Urinary bladder (tissue), 4 donors: ENCODE measurements around the gene CCDC91. TPM values are rescaled to one million over a fixed set of nuclear protein-coding genes. Genes with fewer than 3 reads are reported as not detected.

Experiments
- DNase-seq: peaks from one replicate; pipeline ENCODE4 v3.0.0-alpha.2; 2015; ENCODE audit errors: extremely low spot score
- H3K27ac ChIP-seq: one replicate; pipeline ENCODE4 v1.5.1; 2013; ENCODE audit warnings: low read depth, mild to moderate bottlenecking, moderate library complexity
- H3K36me3 ChIP-seq: one replicate; pipeline ENCODE4 v1.6.1; 2013; ENCODE audit warnings: mild to moderate bottlenecking, moderate library complexity; ENCODE audit not compliant: insufficient read depth
- H3K4me1 ChIP-seq: one replicate; pipeline ENCODE4 v1.6.1; 2013; ENCODE audit warnings: mild to moderate bottlenecking, moderate library complexity; ENCODE audit not compliant: insufficient read depth
- H3K4me3 ChIP-seq: one replicate; pipeline ENCODE4 v1.5.1; 2013; ENCODE audit warnings: low read depth, low read length
- WGBS: extraction: QIAGEN DNeasy Blood & Tissue Kit; methylation state at CpG from one replicate; pipeline ENCODE4 v1.1.7; 2013; 5-methylcytosine and 5-hydroxymethylcytosine counted together
- polyA plus RNA-seq: library from polyadenylated mRNA; stranded (reverse); fragments of 200-250 nt; gene quantifications from one replicate; pipeline ENCODE4 v1.2.3, GENCODE V29; 2013
- total RNA-seq: library from RNA; depleted of rRNA; stranded (reverse); fragments of >200 nt; gene quantifications from one replicate; pipeline ENCODE4 v1.2.3, GENCODE V29; 2014
- donor health status: healthy with polysubstance abuse.
- donor health status: healthy.

CCDC91 gene
- total and polyA plus RNA-seq, 2 donors: 26.2 to 53.5 TPM

DNA sequence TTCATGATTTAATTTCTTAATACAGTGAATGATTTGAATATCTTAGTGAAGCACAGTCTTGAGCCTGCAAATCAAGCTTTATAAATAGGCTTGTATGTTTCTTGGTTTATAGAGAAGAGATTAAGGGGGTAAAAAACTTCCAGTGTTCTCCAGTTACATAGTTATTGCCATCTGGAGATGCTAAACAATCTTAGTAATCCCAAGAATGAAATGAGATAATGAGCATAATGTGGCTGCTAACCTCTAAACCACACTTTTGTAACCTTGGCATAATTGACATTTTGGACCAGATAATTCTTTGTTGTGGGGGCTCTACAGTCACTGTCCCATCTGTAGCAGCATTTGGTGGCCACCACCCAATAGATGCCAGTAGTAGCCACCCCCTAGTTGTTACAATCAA lies 316.8 kb downstream of the CCDC91 start:
- no peaks in the 10 kb centered on the region for H3K4me1 ChIP-seq
- H3K4me3 ChIP-seq: no peak overlapping the region
- no peaks in the 10 kb centered on the region for H3K36me3 ChIP-seq
- DNase-seq: no peak
- no peak overlapping the region for H3K27ac ChIP-seq

DNA sequence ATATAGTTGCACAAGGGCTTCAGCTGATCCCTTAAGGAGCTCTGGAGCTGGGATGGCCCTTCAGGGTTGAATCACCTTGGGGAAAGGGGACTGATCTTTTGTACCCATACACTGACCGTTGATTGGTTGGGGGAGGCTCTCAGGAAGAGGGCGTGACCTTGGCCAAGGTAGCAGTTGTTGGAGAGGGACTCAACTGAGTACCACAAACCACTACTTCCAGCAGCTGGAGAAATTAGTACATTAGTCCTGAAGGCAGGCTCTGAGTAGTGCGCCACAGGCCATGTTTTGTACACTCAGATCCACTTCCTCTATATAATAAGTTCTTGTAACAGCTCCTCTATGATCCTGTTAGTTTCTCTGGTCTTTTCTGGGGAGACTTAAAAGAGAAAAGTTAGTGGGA lies 317.6 kb downstream of the CCDC91 start:
- H3K4me1 ChIP-seq: no peaks in the 10 kb centered on the region
- no peak overlapping the region for H3K27ac ChIP-seq
- WGBS: 94% methylated on average over 3 of the region's 3 CpGs
- no peak overlapping the region for H3K4me3 ChIP-seq
- DNase-seq: no peak
- H3K36me3 ChIP-seq: no peaks in the 10 kb centered on the region

DNA sequence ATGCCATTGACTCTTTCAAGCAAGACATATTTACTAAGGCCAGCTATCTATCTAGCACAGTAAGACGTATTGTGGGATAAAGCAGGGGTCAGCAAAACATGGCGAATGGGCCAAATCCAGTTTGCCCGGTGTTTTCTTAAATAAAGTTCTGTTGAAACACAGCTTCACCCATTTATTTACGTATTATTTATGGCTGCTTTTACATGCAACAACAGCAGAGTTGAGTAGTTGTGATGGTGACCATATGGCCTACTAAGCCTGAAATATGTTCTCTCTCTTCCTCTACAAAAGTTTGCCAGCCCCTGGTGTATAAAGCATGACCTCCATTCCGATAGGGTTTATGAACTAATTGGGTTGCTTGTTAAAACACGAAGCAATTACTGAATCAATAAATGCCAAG lies 322.1 kb downstream of the CCDC91 start:
- Histone ChIP-seq H3K4me1 (no peaks in the 10 kb centered on the region), H3K27ac (no peak overlapping the region), H3K4me3 (no peak overlapping the region), H3K36me3 (no peaks in the 10 kb centered on the region)
- no peak for DNase-seq
- WGBS: 41% methylated on average over 6 of the region's 6 CpGs

DNA sequence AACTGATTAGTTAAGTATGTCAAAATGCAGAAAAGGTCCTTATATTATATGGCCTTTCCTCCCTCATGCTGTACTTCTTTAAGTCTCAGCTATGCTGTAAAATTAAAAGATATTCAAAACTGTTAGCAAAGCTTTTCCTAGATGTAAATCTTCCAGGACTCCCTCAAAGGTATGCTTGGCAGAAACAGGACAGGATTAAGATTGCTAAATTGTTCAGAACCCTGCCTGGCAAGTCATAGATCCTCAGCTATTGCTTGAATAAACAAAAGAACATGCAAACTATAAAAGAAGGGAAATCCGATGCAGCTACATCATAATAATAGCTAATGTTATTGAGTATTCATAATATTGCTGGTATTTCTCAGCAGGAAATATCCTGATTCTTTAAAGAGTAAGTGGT lies 322.6 kb downstream of the CCDC91 start:
- H3K4me3 ChIP-seq: no peak overlapping the region
- H3K36me3 ChIP-seq: no peaks in the 10 kb centered on the region
- no peaks in the 10 kb centered on the region for H3K4me1 ChIP-seq
- peak overlapping the region; percentile 23 for H3K27ac ChIP-seq
- DNase-seq: no peak
- WGBS: 25% methylated on average over 1 of the region's 1 CpG

DNA sequence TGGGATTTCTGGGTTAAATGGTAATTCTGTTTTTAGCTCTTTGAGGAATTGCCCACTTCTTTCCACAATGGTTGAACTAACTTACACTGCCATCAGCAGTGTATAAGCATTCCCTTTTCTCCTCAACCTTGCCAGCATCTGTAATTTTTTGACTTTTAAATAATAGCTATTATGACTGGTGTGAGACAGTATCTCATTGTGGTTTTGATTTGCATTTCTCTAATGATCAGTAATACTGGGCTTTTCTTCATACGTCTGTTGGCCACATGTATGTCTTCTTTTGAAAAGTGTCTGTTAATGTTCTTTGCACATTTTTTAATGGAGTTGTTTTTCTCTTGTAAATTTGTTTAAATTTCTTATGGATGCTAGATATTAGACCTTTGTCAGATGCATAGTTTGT lies 323.7 kb downstream of the CCDC91 start:
- Histone ChIP-seq H3K4me1 (no peaks in the 10 kb centered on the region), H3K4me3 (no peak overlapping the region), H3K27ac (no peak overlapping the region), H3K36me3 (no peaks in the 10 kb centered on the region)
- no peak for DNase-seq
- 96% methylated on average over 1 of the region's 1 CpG for WGBS

DNA sequence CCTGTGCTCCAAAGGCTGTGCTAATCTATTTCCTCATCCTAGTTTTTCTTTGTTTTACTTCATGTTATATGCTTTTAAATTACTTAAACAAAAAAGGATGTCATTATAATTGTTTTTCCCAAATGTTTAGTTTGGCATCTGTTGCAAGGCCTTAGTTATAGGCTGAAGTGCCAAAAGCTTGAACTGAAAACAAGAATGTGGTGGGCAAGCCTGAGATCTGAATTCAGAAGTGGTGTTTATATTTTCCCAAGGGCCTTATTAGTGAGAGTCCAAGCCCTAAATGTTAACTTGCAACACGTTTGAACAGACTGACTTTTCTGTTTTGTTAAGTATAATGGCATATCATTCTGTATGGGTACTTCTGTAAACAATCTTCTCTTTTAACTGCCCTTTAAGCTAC lies 326.8 kb downstream of the CCDC91 start:
- Histone ChIP-seq H3K36me3 (no peaks in the 10 kb centered on the region), H3K27ac (no peak overlapping the region), H3K4me1 (no peaks in the 10 kb centered on the region), H3K4me3 (no peak overlapping the region)
- no peak for DNase-seq
- 36% methylated on average over 1 of the region's 1 CpG for WGBS

DNA sequence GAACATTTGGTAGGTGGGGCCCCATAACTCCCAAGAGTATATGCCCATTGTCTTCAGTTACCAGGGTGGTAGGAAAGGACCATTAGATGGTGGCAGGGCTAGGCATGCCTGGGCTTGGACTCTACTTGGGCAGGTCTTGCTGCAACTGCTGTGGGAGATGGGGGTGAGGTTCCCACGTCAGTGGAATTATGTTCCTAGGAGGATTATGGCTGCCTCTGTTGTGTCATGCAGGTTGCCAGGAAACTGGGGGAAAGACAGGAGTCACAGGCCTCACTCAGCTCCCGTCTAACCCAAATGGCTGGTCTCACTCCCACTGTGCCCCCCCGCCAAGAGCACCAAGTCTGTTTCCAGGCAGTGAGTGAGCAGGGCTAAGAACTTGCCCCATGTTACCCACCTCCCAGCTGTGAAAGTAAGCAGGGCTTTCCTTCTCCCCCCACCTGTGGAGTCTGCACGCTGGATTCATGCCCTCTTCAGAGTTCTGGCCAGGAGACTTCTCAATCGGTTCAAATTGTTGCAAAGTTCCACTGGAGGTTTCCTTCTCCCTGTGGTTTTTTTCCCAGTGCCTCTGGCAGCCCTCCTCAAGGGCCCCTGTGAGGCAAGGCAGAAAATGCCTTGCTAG lies 337.5 kb downstream of the CCDC91 start:
- Histone ChIP-seq H3K4me1 (no peaks in the 10 kb centered on the region), H3K27ac (no peak overlapping the region), H3K4me3 (no peak overlapping the region), H3K36me3 (no peaks in the 10 kb centered on the region)
- WGBS: 94% methylated on average over 5 of the region's 5 CpGs
- no peak for DNase-seq

DNA sequence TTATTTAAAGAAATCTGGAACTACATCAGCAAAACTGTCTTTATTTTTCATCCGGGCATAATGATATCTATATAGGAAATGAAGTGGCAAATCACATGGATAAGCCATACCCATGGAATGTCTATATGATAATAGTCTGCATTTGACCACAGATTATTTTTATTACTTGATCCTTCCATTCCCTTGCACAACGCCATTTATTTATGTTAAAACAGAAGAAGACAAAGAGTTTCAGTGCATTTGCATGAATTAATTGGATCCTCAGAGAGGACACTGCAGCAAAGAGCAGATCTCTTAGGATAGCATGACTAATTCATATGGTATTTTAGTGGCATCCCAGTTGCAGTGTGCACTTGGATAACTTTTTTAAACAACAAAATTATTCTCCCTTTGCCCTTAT lies 345.0 kb downstream of the CCDC91 start:
- H3K36me3 ChIP-seq: no peaks in the 10 kb centered on the region
- H3K27ac ChIP-seq: no peak overlapping the region
- DNase-seq: no peak
- no peaks in the 10 kb centered on the region for H3K4me1 ChIP-seq
- no peak overlapping the region for H3K4me3 ChIP-seq
- WGBS: 60% methylated on average over 2 of the region's 2 CpGs

DNA sequence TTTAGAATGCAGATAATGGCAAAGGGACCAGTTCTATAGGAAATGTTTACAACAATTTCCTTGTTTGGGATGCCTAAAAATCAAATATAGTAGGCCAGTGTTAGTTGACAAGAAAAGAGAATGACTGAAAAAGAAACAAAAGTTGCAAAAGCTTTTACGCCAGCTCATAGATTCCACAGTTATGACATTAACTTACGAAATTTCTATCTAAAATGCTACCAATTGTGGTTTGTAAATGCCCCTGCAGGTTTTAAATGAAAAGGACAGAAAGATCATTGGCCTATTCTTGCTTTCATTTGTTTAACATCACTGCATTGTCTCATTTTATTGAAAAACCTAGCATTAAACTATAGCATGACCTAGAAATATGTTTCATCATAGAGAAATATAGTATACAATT lies 345.8 kb downstream of the CCDC91 start:
- no peaks in the 10 kb centered on the region for H3K4me1 ChIP-seq
- WGBS: 85% methylated on average over 2 of the region's 2 CpGs
- no peak overlapping the region for H3K4me3 ChIP-seq
- no peaks in the 10 kb centered on the region for H3K36me3 ChIP-seq
- H3K27ac ChIP-seq: no peak overlapping the region
- DNase-seq: no peak

DNA sequence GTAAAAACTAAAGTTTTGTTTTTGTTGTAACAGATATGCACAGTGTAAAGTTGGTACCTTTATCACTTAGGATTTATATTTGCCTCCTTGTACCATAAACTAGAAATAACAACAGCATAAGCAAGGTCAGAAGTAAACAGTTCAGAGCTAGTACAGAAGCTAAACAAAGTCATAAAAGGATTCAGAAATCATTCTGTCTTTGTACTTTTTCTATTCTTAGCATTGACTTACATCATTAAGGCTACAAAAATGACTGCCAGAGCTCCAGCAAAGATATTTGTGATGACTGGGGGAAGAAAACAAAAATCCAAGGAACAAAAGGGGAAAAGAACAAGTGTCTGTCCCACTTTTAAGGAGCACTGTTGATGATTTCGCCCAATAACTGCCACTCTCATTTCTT lies 347.2 kb downstream of the CCDC91 start:
- 88% methylated on average over 1 of the region's 1 CpG for WGBS
- no peak overlapping the region for H3K4me3 ChIP-seq
- DNase-seq: no peak
- H3K36me3 ChIP-seq: no peaks in the 10 kb centered on the region
- H3K27ac ChIP-seq: no peak overlapping the region
- H3K4me1 ChIP-seq: no peaks in the 10 kb centered on the region

DNA sequence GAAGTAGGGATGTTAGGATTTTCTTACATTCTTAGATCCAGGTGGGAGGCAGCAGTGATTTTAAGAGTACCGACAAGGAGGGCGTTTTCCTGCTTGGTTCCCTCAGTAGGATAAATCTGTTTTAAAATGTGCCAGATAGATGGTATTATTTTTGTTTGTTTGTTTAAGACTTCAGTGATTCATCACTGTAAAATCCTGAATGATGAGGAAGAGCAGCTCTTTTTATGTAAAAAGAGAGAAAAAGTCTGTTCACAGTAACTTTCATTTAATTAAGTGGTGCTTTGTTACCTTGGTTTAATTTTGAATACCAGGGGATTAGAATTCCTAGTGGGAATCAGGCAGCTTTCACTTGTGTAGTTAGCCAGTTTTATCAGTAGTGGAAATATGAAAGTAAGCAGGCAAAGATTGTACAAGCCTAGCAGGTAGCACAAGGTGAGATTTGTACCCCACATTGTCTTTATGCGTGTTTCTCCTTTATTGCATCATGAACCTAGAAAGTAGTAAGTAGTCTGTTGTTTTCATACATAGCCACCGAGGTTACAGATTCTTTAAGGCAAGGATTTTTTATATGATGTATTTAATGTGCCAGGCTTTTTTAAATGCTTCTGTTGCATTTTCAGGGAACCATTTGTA lies 349.6 kb downstream of the CCDC91 start:
- DNase-seq: no peak
- H3K4me3 ChIP-seq: no peak overlapping the region
- no peaks in the 10 kb centered on the region for H3K36me3 ChIP-seq
- 83% methylated on average over 4 of the region's 4 CpGs for whole genome bisulfite sequencing
- no peak overlapping the region for H3K27ac ChIP-seq
- H3K4me1 ChIP-seq: peaks cover 2% of the 10 kb centered on the region

DNA sequence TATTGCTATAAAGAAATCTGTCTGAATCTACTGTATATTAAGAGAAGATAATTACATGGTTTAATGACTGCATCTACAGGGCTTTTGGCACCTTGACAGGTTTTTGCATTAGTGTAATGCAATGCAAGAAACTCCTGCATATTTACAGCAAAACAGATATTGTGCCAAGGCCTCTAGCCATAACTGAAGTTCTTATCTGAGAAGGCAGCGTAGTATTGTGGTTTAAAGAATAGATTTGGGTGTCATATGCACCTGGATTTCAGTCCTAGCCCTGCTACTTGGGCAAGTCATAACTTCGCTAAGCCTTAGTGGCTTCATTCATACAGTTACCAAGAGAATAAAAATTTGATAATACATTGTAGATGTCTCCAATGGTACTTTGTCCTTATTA lies 350.1 kb downstream of the CCDC91 start:
- Histone ChIP-seq H3K4me3 (no peak overlapping the region), H3K36me3 (no peaks in the 10 kb centered on the region), H3K27ac (no peak overlapping the region), H3K4me1 (peaks cover 2% of the 10 kb centered on the region)
- 94% methylated on average over 2 of the region's 2 CpGs for WGBS
- DNase-seq: no peak

DNA sequence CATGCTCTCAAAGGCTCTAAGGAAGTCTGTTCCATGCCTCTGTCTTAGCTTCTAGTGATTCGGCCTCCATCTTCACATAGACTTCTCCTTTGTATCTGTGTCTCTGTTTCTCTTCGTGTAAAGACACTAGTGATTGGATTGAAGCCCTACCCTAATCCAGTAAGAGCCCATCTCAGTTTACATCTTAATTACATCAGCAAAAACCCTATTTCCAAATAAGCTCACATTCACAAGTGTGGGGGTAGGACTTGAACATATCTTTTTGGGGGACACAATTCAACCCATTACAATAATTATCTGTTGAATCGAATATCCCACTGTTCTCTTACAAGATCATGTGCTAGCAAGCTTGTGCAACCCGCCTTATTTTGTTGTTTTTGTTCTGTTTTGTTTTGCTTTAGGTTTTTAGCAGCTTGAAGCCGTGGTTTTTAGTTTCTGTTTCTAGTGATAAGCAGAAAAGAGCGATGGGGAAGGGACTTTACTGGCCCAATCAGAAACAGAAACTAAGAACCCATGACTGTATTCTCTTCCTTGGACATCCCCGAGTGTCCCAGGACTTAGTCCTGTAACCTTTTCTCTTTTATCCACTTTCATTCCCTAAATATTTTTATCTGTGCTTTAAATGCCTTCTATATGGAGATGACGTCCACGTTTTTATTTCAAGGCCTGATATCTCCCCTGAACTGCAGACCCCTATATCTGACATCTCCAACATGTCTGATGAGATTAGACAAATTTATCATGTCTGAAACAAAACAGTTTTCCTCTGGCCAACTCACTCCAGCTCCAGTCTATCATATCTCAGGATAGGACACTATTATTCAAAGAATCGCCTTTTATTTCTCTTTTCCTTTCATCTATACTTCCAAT lies 353.0 kb downstream of the CCDC91 start:
- Histone ChIP-seq H3K27ac (peak overlapping the region; percentile 77), H3K4me3 (peak overlapping the region; percentile 7), H3K4me1 (peaks cover 2% of the 10 kb centered on the region), H3K36me3 (no peaks in the 10 kb centered on the region)
- 71% methylated on average over 10 of the region's 10 CpGs for WGBS
- DNase-seq: no peak
